Measurements from ENCODE around the gene SMIM33.

DNA sequence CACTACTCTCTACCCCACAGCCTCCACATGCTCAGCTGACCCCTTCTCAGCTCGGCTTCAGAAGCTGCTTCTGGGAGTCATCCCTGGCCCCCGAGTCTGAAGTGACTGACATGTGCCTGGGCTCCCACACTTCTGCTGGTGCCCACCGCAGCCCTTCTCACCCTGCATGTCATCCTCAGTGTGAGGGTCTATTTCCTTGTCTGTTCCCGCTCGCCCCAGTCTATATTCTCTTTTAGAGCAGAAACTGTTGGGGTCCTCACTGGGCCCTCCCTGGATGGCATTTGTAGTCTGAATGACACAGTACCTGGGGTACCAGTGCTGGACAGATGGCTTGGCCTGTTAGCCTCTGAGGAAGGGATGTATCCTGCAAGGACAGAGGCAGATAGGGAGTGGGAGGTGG, 13.6 kb upstream of the SMIM33 start:
- TF ChIP-seq, protein P1, sequence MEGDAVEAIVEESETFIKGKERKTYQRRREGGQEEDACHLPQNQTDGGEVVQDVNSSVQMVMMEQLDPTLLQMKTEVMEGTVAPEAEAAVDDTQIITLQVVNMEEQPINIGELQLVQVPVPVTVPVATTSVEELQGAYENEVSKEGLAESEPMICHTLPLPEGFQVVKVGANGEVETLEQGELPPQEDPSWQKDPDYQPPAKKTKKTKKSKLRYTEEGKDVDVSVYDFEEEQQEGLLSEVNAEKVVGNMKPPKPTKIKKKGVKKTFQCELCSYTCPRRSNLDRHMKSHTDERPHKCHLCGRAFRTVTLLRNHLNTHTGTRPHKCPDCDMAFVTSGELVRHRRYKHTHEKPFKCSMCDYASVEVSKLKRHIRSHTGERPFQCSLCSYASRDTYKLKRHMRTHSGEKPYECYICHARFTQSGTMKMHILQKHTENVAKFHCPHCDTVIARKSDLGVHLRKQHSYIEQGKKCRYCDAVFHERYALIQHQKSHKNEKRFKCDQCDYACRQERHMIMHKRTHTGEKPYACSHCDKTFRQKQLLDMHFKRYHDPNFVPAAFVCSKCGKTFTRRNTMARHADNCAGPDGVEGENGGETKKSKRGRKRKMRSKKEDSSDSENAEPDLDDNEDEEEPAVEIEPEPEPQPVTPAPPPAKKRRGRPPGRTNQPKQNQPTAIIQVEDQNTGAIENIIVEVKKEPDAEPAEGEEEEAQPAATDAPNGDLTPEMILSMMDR (IDR thresholded peaks at IDR 0.05), result no peak
- TF ChIP-seq TCF12 (IDR thresholded peaks at IDR 0.05), result no peak
- TF ChIP-seq, protein P2, sequence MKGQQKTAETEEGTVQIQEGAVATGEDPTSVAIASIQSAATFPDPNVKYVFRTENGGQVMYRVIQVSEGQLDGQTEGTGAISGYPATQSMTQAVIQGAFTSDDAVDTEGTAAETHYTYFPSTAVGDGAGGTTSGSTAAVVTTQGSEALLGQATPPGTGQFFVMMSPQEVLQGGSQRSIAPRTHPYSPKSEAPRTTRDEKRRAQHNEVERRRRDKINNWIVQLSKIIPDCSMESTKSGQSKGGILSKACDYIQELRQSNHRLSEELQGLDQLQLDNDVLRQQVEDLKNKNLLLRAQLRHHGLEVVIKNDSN (IDR thresholded peaks at IDR 0.05; ENCODE audit: borderline replicate concordance, low read depth), result no peak
- no peak for TF ChIP-seq CHD2 (IDR thresholded peaks at IDR 0.05; ENCODE audit: low read length, partially characterized antibody)
- TF ChIP-seq, protein P3, sequence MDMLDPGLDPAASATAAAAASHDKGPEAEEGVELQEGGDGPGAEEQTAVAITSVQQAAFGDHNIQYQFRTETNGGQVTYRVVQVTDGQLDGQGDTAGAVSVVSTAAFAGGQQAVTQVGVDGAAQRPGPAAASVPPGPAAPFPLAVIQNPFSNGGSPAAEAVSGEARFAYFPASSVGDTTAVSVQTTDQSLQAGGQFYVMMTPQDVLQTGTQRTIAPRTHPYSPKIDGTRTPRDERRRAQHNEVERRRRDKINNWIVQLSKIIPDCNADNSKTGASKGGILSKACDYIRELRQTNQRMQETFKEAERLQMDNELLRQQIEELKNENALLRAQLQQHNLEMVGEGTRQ (IDR thresholded peaks at IDR 0.05; ENCODE audit: borderline replicate concordance, low read depth, low read length), result no peak
- TF ChIP-seq, protein P4, sequence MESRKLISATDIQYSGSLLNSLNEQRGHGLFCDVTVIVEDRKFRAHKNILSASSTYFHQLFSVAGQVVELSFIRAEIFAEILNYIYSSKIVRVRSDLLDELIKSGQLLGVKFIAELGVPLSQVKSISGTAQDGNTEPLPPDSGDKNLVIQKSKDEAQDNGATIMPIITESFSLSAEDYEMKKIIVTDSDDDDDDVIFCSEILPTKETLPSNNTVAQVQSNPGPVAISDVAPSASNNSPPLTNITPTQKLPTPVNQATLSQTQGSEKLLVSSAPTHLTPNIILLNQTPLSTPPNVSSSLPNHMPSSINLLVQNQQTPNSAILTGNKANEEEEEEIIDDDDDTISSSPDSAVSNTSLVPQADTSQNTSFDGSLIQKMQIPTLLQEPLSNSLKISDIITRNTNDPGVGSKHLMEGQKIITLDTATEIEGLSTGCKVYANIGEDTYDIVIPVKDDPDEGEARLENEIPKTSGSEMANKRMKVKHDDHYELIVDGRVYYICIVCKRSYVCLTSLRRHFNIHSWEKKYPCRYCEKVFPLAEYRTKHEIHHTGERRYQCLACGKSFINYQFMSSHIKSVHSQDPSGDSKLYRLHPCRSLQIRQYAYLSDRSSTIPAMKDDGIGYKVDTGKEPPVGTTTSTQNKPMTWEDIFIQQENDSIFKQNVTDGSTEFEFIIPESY (IDR thresholded peaks at IDR 0.05; ENCODE audit: borderline replicate concordance, low read depth), result no peak
- TF ChIP-seq, protein P5, sequence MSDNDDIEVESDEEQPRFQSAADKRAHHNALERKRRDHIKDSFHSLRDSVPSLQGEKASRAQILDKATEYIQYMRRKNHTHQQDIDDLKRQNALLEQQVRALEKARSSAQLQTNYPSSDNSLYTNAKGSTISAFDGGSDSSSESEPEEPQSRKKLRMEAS (IDR thresholded peaks at IDR 0.05; ENCODE audit: low read depth), result no peak
- TF ChIP-seq POLR2AphosphoS5 (IDR thresholded peaks at IDR 0.05; ENCODE audit: low read depth, low read length), result no peak
- TF ChIP-seq YY1 (IDR thresholded peaks at IDR 0.05; ENCODE audit: low read depth), result no peak
- TF ChIP-seq RAD21 (IDR thresholded peaks at IDR 0.05; ENCODE audit: low read length), result no peak
- no peak for TF ChIP-seq FOSL2 (IDR thresholded peaks at IDR 0.05; ENCODE audit: borderline replicate concordance, low read depth)
- no peak for TF ChIP-seq TEAD4 (IDR thresholded peaks at IDR 0.05; ENCODE audit: borderline replicate concordance, insufficient read depth)
